DMS53 (cell line): Measurements from ENCODE around the gene UBAC2.
"Not testable (repeated sequence)": the region's sequence is repeated elsewhere in the genome, so short reads cannot be mapped to it uniquely, and the experiment has no call there.

Experiments used
- DNase-seq: peaks from one replicate; lab custom pipeline; 2025; lab: John Stamatoyannopoulos, UW

The UBAC2 gene

DNA sequence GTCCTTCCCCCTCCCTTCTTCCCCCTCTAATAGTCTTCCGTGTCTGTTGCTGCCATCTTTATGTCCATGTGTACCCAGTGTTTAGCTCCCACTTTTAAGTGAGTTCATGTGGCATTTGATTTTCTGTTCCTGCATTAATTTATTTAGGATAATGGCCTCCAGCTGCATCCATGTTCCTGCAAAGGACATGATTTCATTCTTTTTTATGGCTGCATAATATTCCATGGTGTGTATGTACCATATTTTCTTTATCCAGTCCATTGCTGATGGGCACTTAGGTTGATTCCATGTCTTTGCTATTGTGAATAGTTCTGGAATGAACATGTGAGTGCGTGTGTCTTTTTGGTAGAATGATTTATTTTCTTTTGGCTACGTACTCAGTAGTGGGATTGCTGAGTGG lies 48.5 kb downstream of the UBAC2 start:
- DNase-seq: not testable (repeated sequence)

DNA sequence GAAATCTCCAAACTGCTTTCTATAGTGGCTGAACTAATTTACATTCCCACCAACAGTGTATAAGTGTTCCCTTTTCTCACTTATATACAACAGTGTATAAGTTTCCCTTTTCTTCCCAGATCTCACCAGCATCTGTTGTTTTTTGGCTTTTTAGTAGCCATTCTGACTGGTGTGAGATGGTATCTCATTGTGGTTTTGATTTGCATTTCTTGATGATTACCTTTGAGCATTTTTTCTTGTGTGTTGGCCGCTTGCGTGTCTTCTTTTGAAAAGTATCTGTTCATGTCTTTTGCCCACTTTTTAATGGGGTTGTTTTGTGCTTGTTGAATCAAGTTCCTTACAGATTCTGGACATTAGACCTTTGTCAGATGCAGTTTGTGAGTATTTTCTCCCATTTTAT lies 49.0 kb downstream of the UBAC2 start:
- DNase-seq: not testable (repeated sequence)

DNA sequence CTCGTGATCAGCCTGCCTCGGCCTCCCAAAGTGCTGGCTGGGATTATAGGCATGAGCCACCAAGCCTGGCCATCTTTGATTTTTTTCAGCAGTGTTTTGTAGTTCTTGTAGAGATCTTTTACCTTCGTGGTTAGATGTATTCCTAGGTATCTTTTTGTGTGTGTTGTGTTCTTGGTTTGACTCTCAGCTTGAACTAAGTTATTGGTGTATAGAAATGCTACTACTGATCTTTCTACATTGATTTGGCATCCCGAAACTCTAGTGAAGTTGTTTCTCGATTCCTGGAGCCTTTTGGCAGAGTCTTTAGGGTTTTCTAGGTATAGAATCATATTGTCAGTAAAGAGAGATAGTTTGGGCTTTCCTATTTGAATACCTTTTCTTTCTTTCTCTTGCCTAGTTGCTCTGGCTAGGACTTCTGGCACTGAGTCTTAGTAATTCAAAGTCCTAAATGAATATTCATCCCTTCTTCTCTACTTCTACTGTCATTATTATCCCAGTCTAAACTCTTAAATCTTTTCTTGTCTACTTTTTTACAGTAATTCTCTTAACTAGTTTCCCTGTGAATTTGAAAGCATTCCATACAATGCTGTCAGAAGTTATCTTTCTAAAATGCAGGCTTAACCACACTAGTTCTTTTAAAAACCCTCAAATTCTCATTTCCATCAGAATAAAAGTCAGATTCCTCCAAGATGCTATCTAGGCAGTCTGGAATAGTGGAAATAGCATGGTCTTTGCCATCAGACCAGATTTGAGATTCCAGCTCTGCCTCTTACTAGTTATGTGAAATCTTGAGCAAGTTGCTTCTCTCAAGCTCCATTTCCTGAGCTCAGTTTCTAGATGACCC lies 50.5 kb downstream of the UBAC2 start:
- no peak for DNase-seq

DNA sequence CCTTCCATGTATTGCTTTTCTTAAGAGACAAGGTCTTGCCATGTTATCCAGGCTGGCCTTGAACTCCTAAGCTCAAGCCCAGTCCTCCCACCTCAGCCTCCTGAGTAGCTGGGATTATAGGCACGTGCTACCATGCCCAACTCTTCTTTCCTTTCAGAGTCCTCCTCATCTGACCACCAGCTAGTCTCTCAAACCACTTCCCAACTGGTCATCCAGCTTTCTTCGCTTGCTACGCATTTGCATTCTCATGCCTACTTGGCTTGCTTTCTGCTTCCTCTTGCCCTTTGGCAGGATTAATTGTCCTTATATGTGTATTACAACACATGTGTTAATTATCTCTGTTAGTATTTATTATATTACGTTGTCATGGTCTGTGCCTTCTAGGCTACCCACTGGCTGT lies 51.3 kb downstream of the UBAC2 start:
- DNase-seq: no peak

DNA sequence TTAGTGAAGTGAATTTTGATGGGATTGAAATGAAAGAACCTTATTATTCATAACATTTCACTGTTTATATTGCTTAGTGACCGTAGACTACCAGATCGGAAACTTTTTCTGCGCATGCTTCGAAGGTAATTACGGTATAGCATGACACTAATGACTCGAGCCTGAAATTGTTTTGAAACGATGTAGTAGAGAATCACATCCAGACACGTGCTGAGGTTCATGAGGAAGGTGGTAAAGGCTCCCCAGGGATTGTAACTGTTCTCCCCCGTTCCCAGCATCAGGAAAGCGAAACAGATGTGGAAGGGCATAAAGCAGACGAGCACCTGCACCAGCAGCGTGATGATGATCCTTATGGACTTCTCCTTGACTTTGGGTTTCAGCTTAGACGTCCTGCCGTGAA lies 54.2 kb downstream of the UBAC2 start:
- no peak for DNase-seq

DNA sequence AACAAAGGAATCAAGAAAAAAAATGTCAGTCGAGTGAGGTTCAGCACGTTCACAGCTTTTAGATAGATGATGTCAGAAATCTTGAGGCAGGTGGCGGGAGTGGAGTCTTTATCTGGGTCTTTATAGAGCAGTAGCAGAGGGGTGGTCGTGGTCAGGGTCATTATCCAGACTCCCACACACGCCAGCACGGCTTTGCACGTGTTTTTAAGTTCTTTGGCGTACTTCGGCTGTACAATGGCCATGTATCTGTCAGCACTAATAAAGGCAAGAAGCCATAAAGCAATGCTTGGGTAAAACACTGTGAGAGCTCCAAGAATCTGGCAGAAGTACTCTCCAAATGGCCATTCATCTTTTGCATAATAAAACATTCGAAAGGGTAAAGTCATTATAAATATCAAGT lies 54.6 kb downstream of the UBAC2 start:
- no peak for DNase-seq

DNA sequence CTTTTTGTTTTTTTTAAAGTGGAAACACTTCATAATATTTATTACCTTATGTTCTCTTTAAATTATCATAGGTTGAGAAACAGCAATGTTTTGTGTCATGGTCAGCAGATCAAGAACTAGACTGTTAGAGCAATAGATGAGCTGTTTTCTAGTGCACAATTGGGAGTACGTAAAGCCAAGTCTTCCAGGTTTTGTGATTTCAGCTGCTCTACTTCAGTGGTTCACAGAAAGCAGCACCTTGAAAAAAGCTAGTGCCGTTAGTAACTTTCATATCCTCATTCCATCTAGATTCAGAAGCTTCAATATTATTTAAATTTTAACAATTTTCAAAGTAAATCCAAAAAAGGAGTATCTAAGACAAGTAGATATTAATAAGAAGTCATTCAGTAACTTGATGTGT lies 55.6 kb downstream of the UBAC2 start:
- DNase-seq: no peak

DNA sequence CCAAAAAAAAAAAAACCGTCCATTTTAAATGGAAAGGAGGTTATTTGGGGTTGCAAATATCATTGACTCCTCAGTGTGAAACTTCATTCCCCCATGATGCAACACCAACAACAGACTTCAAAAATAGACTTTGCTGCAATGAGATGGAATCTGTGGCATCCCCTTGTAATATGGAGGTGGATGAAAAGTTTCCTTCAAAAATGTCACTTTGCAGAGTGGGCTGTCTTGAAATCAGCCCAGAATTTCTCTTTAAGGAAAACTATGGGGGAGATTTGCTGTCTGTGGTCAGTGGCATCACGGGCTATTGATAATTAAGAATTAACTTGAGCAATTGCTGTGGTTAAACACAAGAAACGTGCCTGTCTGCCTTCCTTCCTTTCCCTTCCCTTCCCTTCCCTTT lies 56.1 kb downstream of the UBAC2 start:
- DNase-seq: no peak

DNA sequence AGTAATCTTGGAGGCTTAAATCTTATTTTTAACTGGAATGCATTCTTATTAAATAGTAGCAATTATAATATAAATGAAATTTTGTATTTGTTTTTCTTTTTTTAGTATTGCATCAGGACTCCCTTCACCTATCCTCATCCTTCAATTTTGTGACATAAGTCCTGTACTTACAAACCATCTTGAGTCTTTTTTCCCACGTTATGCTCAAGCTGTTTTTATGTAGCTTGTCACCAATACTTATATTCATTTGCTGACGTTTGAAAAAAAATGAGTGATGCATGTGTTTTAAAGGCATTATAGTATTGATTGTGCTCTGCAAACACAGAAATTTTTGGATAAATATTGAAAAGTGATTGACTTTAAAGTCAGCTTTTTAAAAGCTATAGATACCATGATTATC lies 56.6 kb downstream of the UBAC2 start:
- no peak for DNase-seq

DNA sequence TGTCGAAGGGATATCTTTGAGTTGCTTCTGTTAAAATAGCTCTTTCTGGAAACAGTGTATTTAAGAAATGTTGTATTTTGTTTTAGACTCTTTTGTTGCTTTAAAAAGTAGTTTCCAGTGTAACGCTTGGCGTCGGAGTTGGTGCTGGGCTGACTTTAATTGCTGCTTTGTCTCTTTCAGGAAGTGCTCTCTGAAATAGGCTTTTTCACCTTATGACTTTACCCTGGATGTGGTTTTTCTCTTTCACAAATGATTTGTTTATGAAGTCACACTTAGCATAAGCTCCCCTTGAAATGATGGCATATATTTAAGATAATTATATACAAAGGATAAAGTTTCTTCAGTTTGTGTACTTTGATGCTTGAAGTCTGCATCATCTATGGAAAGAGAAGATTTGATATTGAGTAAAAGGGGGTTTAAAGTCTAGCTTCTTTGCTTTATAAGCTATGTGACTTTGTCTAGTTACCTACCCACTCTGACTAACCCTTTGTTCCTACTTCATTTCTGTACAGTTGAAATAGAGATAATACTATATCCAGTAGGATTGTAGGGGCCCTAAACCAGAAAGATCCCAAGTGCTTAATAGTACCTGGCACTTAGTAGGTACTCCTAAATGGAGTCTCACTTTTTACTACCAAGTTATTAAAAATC lies 57.7 kb downstream of the UBAC2 start, which contains the start of gene GPR18:
Gene GPR18 (minus strand): TSS at position 170 of the 651 bp plus-strand sequence. CDS start 2,507 bp downstream, outside the sequence.
- no peak for DNase-seq

DNA sequence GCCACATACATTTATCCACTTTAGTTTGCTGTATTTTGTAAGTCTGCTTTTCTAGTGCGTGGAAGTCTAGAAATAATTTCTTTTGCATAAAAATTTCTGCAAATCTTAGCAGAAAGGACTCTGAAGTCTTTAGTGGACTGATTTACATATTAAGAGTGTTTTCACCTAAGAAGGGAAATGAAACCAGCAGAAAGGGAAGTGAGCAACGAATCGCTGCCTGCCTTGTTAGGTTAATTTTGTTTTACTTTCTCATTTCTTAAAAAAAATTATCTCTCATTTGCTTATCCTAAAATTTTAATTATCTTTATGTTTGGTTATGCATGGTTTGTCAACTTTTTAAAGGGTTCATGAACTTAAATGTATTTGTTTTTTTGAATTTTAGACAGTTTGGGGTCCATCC lies 58.3 kb downstream of the UBAC2 start:
- DNase-seq: no peak

DNA sequence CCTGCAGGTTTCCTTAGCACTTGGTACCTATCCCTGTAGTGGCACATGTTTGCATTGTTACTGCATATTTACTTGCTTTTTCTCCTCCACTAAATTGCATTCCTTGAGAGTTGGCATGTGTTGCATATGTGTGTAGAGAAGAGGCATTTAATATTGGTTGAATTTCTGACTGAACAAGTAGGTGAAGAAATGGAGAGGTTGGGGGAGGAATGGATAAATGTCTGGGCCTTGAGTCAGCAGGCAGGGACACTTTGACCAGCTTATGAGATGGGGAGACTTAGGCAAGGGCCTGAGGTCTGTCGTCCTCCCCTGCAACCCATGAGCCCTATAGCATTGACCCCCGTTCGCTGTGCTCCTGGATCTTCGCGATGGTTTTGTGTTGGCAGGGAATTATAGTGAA lies 59.6 kb downstream of the UBAC2 start:
- DNase-seq: no peak

DNA sequence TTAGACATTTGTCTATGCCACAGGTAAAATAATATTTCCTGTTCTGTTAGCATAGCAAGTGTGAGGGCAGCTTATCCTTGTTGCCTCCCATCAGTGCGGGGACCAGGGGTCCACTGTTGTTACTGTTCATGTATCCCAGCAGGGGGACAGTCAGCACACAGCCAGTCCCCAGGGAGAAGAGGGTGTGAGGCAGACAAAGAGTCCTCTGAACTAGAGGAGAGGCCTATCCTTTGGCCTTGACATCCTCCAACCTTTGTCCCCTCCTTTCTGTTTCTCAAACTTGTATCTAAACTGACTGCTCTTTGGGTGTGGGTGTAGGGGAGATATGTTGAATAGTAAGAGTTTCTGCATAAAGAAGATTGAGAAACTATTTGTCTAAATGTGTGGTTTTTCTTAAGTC lies 60.4 kb downstream of the UBAC2 start:
- no peak for DNase-seq

DNA sequence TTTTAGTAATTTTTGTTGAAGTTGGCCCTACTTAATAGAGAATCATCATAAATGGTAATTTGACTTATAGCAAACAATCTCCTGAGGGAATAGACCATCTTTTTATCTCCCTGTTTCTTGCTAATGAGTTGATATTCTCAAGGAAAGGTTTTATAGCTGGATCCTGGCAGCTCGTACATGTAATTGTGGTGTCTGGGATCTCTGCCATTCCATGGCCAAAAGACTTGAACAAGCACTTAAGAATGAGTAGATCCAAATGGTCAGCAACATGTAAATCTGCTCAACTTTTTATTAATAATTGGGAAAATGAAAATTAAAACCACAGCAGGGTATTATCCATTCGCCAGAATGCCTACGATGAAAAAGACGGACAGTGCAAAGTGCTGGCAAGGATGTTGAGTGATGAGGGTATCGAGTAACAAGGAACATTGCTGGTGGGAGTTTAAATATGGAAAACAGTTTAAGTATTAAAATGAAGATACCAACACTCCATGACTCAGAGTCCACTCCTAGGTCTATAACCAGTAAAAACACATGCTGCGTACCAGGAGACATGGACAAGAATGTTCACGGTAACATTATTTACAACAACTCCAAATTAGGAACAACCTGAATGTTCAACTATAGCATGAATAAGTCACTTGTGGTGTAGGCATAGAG lies 62.6 kb downstream of the UBAC2 start:
- no peak for DNase-seq

DNA sequence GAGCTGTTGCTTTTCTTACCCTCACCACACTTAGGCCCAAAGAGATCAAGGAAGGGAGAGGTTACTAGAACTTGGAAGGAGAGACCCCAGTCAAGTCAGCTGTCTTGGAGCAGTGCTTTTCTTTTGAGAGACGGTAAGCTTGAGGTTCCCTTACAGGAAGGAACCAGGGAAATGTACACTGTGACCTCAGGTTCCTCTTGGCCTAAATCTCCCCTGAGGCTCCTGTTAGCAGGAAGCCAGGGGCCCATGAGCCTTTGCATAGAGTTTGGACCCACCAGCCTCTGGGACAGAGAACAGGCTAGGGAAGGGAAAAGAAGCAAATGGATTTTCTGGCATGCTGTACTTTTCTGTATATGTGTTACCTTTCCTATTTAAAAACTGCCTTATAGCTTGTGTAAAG lies 63.4 kb downstream of the UBAC2 start:
- DNase-seq: no peak

DNA sequence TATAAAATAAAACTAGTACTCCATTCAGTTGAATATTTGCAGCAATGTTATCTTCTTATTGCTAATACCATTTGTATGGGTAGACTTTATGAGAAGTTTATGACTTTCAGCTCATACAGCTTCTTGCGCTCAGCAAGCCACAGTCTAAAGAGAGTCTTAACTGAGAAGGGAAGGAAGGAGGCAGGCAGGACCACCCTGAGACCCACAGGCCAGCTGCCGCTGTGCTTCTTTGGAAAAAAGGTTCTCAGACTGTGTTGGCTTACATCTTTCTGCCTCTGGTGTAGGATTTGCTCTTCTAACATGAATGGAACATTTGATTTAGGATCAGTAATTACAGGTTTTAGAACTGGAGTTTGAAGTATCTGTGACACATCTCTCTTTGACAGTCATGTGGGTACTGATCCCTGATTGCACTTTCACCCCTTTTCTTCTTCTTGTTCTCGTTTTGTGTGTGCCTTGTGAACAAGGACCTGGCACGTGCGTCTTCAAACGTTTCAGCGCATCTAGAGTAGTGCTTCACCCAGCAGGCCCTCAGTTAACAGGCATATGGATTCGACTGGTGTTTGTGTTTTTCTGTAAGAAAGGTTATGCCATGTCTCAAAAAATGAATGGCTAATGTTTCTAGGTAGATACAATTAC lies 64.6 kb downstream of the UBAC2 start:
- no peak for DNase-seq

DNA sequence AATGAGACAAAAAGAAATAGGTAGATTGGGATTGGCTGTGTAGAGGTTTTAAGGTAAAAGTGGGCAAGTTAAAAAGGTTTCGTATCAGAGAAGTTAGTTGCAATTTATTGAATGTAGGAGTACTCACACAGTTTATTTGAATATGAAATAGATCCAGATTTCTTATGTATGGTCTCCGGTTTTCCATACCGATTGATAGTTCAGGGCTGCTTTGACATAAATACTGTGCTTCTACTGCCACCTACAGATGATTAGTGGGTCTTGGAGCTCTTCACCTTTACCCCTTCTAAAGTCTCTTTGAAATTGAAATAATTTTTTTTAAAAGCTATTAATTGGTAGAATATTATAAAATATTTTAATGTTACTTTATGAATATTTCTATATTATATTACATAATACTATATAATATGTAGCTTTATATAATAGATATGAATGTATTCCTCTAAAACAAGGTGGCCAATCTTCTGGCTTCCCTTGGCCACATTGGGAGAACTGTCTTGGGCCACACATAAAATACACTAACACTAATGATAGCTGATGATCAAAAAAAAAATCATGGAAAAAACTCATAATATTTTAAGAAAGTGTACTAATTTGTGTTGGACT lies 65.3 kb downstream of the UBAC2 start:
- DNase-seq: peak; percentile 52

DNA sequence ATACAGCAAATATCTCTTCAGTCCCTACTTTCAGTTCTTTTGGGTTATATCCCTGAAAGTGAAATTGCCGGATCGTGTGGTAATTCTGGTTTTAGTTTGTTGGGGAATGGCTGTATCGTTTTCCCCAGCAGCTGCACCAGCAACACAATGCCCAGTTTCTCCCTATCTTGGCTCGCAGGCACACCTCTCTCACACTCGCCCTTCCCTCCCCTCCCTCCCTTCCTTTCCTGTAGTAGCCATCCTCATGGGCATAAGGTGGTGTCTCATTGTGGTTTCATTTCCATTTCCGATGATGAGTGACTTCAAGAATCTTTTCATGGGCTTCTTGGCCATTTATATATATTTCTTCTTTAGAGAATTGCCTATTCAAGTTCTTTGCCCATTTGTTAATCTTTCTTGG lies 66.2 kb downstream of the UBAC2 start:
- no peak for DNase-seq

DNA sequence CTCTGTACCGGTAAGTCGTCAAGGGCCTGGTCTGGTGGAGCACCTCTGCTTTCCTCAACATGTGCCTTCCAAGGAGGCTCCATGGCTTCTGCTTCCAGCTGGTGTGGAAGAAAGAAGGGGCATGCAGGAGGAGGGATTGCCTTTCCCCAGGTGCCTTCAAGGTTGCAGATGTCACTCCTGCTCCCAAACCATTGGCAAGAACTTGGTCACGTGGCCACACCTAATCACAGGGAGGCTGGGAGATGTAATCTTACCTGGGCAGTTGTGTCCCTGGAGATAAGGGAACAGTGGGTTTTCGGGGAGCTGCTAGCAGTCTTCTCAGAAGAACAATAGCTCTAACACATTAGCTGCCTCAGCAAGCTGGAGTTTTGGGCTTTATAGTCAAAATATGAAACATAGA lies 67.3 kb downstream of the UBAC2 start:
- no peak for DNase-seq

DNA sequence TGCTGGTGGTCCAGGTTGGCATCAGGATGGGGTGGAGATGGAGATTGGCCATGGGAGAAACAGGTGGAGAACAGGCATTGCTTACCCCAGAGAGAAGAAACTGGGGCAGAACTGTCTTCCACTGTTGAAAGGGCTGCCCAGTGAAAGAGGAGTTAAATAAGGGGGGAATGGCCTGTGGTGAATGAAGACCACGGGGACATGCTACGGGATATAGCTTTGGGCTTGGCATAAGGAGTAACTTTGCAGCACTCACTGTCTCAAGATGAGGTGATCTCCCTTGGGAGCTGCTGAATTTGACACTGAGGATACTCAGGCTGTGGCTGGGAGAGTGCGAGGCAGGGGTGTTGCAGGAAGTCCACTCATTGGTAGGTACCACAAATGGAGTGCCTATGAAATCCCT lies 68.2 kb downstream of the UBAC2 start:
- DNase-seq: no peak

DNA sequence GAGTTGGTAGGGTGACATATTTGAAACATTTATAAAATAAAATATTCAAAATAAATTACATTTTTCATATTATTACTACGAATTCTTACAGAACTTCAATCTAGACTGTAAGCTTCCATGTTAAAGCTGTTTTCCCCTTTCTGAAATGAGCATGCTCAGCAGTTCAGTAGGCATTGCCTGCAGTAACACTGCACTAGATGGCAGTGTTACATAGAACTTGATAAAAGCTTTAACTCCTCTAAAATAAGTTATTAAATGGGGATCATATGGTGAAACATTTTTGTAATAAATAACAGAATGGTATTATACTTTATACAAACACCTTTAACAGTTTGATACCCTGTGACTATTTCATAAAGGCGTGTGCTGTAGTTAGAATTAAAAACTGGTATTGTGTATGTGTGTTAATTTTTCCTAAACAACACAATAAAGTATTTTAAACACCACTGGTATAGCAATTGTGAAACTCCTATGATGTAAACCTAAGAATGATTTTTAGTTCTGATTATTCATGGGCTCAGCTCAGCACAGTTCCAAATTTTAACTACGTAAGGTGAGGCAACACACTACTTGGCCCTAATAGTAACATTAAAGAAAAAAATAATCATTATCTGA lies 69.1 kb downstream of the UBAC2 start:
- DNase-seq: peak; percentile 40

DNA sequence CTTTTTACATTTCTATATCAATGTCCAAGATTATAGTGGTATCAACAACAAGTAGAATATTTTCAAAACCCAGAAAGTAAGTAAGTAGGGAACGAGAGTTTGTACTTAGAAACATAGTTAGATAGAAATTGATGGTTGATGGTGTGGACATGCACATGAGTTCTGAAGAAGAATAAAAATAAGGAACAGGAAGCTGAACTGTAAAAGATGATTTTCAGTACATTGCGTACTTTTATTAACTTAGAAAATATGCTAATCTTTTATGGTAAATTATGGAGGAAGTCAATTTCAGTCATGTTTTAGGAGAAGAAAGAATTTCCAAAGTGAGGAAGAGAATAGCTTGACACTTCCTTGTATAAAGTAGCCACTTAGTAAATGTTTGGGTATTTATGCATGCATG lies 69.9 kb downstream of the UBAC2 start:
- DNase-seq: no peak
